ENCODE measurements around the gene DHRSX. TPM values are rescaled to one million over a fixed set of nuclear protein-coding genes. Genes with fewer than 3 reads are reported as not detected.

DHRSX gene
- total RNA-seq, 1 donor from 2014 or later: 31.8 TPM

DNA sequence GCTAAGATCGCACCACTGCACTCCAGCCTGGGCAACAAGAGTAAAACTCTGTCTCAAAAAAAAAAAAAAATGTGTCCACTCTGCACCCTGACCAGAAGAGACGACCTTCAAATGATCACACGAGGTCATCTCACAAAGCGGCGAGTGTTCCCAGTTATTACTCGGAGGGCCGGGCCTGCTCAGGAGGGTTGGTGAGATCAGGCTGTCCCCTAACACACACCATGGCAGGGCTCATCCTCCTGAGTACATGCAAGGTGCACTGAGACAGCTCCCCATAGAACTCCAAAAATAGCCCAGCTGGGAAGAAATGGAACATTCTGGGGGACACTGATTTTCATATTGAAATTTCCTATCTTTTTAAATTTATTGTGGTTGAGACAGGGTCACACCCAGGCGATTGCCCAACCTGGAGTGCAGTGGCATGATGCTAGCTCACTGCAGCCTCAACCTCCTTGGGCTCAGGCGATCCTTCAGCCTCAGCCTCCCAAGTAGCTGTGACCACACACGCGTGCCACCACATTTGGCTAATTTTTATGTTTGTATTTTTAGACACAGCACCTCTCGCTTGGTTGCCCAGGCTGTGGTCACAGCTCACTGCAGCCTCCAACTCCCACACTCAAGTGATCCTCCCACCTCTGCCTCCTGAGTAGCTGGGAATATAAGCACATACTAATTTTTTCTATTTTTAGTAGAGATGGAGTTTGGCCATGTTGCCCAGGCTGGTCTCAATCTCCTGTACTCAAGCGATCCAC, 51.5 kb downstream of the DHRSX start:
- peaks cover 11% of the 10 kb centered on the region for H3K4me1 ChIP-seq
- Mint-ChIP-seq H3K27ac (peak overlapping the region; percentile 40), H3K36me3 (peaks cover 23% of the 10 kb centered on the region), H3K27me3 (ENCODE audit: insufficient read depth, low read depth) (no peaks in the 10 kb centered on the region), H3K4me1 (peaks cover 26% of the 10 kb centered on the region), H3K9me3 (peaks cover 17% of the 10 kb centered on the region), H3K4me3 (no peak overlapping the region)
- no peaks in the 10 kb centered on the region for H3K27me3 ChIP-seq
- no peaks in the 10 kb centered on the region for H3K36me3 ChIP-seq
- no peak overlapping the region for H3K4me3 ChIP-seq
- no peaks in the 10 kb centered on the region for H4K20me1 ChIP-seq (ENCODE audit: low read depth)
- TF ChIP-seq EZH2 (IDR thresholded peaks at IDR 0.05) (no peak), EZH2phosphoT487 (IDR thresholded peaks at IDR 0.05) (no peak)
- TF ChIP-seq, protein P1, sequence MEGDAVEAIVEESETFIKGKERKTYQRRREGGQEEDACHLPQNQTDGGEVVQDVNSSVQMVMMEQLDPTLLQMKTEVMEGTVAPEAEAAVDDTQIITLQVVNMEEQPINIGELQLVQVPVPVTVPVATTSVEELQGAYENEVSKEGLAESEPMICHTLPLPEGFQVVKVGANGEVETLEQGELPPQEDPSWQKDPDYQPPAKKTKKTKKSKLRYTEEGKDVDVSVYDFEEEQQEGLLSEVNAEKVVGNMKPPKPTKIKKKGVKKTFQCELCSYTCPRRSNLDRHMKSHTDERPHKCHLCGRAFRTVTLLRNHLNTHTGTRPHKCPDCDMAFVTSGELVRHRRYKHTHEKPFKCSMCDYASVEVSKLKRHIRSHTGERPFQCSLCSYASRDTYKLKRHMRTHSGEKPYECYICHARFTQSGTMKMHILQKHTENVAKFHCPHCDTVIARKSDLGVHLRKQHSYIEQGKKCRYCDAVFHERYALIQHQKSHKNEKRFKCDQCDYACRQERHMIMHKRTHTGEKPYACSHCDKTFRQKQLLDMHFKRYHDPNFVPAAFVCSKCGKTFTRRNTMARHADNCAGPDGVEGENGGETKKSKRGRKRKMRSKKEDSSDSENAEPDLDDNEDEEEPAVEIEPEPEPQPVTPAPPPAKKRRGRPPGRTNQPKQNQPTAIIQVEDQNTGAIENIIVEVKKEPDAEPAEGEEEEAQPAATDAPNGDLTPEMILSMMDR (IDR thresholded peaks at IDR 0.05): no peak
- DNase-seq (ENCODE audit: low spot score): no peak
- peaks cover 59% of the 10 kb centered on the region for H3K79me2 ChIP-seq (ENCODE audit: low read depth)
- no peak overlapping the region for H3K9ac ChIP-seq
- H3K27ac ChIP-seq: no peak overlapping the region
- H2AFZ ChIP-seq (replicated peaks): no peak overlapping the region
- no peaks in the 10 kb centered on the region for H3K9me3 ChIP-seq (ENCODE audit: low read depth)
- peaks cover 29% of the 10 kb centered on the region for H3F3A ChIP-seq (ENCODE audit: low read depth)
- no peak overlapping the region for H3K4me2 ChIP-seq

DNA sequence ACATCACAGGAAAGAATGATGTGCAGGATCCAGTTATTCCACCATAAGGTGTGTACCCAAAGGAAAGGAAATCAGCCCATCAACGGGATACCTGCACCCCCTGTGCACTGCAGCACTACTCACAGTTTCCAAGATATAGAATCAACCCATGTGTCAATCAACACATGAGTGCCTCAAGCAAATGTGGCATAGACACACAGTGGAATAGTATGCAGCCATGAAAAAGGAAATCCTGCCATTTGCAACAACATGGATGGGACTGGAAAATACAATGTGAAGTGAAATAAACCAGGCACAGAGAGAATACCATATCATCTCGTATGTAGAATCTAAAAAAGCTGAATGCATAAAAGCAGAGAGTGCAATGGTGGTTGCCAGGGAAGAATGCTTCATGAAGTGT, 53.3 kb downstream of the DHRSX start:
- Histone ChIP-seq H3K27ac (no peak overlapping the region), H3K9me3 (ENCODE audit: low read depth) (no peaks in the 10 kb centered on the region), H3K9ac (no peak overlapping the region), H3K79me2 (ENCODE audit: low read depth) (peaks cover 44% of the 10 kb centered on the region), H3K4me2 (no peak overlapping the region), H4K20me1 (ENCODE audit: low read depth) (no peaks in the 10 kb centered on the region), H3K27me3 (no peaks in the 10 kb centered on the region), H3K4me1 (peaks cover 11% of the 10 kb centered on the region), H3K4me3 (no peak overlapping the region), H3K36me3 (no peaks in the 10 kb centered on the region), H2AFZ (replicated peaks) (no peak overlapping the region), H3F3A (ENCODE audit: low read depth) (peaks cover 23% of the 10 kb centered on the region)
- peaks cover 23% of the 10 kb centered on the region for H3K9me3 Mint-ChIP-seq
- H3K27me3 Mint-ChIP-seq (ENCODE audit: insufficient read depth, low read depth): no peaks in the 10 kb centered on the region
- H3K4me1 Mint-ChIP-seq: peaks cover 28% of the 10 kb centered on the region
- peaks cover 23% of the 10 kb centered on the region for H3K36me3 Mint-ChIP-seq
- DNase-seq (ENCODE audit: low spot score): no peak
- TF ChIP-seq, protein P1 (IDR thresholded peaks at IDR 0.05): no peak
- TF ChIP-seq EZH2phosphoT487 (IDR thresholded peaks at IDR 0.05): no peak
- TF ChIP-seq EZH2 (IDR thresholded peaks at IDR 0.05): no peak
- H3K4me3 Mint-ChIP-seq: no peak overlapping the region
- no peak overlapping the region for H3K27ac Mint-ChIP-seq

DNA sequence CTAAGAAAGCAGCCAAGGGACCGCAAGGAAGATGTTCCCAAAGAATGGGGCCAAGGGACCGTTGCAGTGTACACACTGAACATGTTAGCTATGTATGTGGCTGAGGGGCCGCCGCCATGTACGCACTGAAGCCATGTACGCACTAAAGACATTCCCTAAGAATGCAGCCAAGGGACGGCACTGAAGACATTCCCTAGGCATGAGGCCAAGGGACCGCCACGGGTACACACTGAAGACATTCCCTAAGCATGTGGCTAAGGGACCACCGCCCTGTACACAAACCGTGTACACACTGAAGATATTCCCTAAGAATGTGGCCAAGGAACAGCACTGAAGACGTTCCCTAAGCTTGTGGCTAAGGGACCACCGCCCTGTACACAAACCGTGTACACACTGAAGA, 54.0 kb downstream of the DHRSX start:
- Histone ChIP-seq H3K4me3 (no peak overlapping the region), H3K27ac (no peak overlapping the region), H3K4me1 (peaks cover 11% of the 10 kb centered on the region), H2AFZ (replicated peaks) (no peak overlapping the region), H3K36me3 (no peaks in the 10 kb centered on the region), H3K4me2 (no peak overlapping the region), H3K9me3 (ENCODE audit: low read depth) (no peaks in the 10 kb centered on the region), H3K9ac (no peak overlapping the region), H3K27me3 (no peaks in the 10 kb centered on the region), H4K20me1 (ENCODE audit: low read depth) (no peaks in the 10 kb centered on the region), H3F3A (ENCODE audit: low read depth) (peaks cover 17% of the 10 kb centered on the region), H3K79me2 (ENCODE audit: low read depth) (peaks cover 44% of the 10 kb centered on the region)
- no peak overlapping the region for H3K4me3 Mint-ChIP-seq
- TF ChIP-seq, protein P1 (IDR thresholded peaks at IDR 0.05): no peak
- TF ChIP-seq EZH2 (IDR thresholded peaks at IDR 0.05): no peak
- no peak for TF ChIP-seq EZH2phosphoT487 (IDR thresholded peaks at IDR 0.05)
- H3K4me1 Mint-ChIP-seq: peaks cover 26% of the 10 kb centered on the region
- H3K9me3 Mint-ChIP-seq: peaks cover 23% of the 10 kb centered on the region
- no peaks in the 10 kb centered on the region for H3K27me3 Mint-ChIP-seq (ENCODE audit: insufficient read depth, low read depth)
- H3K27ac Mint-ChIP-seq: no peak overlapping the region
- DNase-seq (ENCODE audit: low spot score): no peak
- peaks cover 24% of the 10 kb centered on the region for H3K36me3 Mint-ChIP-seq

All from neural progenitor cell (in vitro differentiated cells).